Raji (cell line): Measurements from ENCODE around the gene PTGES2.
A peak's percentile ranks its signal among the peaks of the same experiment; 100 is the strongest.

Experiments used
- POLR2A ChIP-seq: IDR thresholded peaks from 2 replicates; pipeline ENCODE4 v1.6.1; 2011; ENCODE audit warnings: low read depth, low read length, control low read depth; ENCODE audit not compliant: insufficient read depth

PTGES2 gene

DNA sequence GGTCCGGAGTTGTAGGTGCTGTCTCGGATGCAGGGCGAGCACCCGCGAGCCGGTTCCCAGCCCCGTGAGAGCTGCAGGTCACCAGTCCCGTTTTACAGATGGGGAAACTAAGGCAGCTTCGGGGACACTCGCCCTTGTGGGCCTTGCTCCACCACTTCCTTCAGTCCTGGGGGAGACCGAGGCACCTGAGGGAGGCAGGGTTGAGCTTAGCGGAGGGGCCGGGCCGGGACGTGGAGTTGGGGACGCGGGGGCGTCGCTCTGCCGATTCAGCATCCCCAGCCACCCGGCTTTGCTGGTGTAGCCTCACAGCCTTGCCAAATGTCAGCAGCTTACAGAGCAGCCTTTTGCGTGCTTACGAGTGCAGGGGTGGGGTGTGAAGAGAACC lies 33.1 kb upstream of the PTGES2 start:
- no peak for TF ChIP-seq POLR2A

GRCh38 chr9:128159784-128160602 lies 32.5 kb upstream of the PTGES2 start, which contains the start of gene BBLN:
TSS of gene BBLN (plus strand) at chr9:128160265. CDS start at chr9:128160408, 143 bp downstream.
- TF ChIP-seq POLR2A, result peak; percentile 90

DNA sequence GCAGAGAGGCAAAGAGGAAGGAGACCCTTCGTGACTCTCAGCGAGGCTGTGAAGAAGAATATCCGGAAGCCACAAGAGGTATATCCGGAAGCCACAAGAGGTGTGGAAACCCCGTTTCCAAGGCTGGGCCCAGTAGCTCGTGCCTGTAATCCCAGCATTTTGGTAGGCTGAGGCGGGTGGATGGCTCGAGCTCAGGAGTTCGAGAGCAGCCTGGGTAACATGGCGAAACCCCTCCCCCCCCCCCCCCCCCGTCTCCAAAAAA lies 31.9 kb upstream of the PTGES2 start:
- no peak for TF ChIP-seq POLR2A

- TF ChIP-seq POLR2A, result no peak
These were observed 28.4 kb upstream of the PTGES2 start for GRCh38 chr9:128155736-128156500.

GRCh38 chr9:128153947-128154695 lies 26.6 kb upstream of the PTGES2 start:
- TF ChIP-seq POLR2A, result no peak

DNA sequence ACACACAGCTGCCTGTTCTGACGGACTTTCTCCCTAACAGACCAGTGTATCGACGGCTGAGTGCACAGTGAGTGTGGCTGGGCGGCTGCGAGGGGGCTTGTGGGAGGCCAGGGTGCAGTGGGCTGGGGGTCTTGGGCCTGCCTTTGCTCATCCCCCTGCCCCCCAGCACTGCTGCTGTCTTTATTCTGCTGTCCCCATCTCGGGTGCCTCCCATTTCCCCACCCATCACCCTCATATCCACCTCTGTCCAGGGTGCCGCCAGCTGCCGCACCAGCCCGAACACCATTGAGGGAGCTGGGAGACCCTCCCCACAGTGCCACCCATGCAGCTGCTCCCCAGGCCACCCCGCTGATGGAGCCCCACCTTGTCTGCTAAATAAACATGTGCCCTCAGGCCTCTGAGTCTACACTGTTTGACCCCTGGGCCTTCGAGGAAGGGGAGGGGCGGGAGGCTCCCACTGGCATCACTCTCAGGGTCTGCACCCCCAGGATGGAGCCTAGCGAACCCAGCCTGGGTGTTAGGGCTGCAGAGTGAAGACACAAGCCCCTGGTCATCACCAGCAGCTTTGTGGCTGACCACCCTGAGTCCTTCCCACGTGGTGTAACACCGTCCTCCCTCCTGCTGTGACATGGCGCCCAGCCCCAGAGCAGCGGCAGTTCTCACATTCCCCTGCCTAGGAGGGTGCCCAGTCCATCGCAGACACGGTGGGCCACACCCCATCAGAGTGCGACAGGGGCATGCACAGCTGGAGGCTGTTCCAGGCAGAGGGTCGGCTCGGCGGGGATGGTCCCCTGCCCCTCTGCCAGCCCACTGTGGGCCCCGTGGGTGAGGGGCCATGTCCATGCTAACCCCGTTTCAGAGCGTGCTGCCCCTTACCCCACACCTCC lies 25.8 kb upstream of the PTGES2 start:
- no peak for TF ChIP-seq POLR2A

GRCh38 chr9:128152133-128153059 lies 24.9 kb upstream of the PTGES2 start:
- no peak for TF ChIP-seq POLR2A

DNA sequence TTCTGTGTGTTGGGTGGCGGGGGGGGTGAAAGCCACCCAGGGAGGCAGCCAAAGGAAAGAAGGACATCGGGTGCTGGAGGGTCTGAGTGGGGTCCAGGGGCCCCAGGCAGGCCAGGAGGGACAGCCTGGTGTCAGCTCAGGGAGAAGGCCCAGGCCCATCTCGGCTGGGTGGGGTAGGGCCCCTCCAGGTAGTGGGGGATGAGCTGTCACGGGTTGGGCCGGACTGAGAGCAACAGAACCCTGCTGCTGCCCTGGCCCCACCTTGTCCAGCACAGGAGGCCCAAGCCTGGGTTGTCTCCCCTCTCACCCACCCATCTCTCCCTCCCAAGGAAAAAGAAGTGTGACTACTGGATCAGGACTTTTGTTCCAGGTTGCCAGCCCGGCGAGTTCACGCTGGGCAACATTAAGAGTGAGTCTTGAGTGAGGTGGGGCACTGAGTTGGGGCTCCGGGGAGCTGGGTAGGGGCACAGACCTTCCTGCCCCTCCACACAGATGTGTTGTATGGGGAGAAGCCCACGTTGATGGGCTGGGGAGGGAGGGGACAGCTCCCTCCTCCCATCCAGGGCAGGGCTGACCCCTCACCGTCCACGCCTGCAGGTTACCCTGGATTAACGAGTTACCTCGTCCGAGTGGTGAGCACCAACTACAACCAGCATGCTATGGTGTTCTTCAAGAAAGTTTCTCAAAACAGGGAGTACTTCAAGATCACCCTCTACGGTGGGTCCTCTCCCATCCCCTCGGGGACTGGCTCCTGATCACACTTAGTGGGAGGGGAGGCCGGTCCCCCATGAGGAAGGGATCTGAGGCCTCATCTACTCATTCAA lies 24.0 kb upstream of the PTGES2 start:
- no peak for TF ChIP-seq POLR2A

- no peak for TF ChIP-seq POLR2A
These were observed 23.2 kb upstream of the PTGES2 start for GRCh38 chr9:128150594-128151308.

DNA sequence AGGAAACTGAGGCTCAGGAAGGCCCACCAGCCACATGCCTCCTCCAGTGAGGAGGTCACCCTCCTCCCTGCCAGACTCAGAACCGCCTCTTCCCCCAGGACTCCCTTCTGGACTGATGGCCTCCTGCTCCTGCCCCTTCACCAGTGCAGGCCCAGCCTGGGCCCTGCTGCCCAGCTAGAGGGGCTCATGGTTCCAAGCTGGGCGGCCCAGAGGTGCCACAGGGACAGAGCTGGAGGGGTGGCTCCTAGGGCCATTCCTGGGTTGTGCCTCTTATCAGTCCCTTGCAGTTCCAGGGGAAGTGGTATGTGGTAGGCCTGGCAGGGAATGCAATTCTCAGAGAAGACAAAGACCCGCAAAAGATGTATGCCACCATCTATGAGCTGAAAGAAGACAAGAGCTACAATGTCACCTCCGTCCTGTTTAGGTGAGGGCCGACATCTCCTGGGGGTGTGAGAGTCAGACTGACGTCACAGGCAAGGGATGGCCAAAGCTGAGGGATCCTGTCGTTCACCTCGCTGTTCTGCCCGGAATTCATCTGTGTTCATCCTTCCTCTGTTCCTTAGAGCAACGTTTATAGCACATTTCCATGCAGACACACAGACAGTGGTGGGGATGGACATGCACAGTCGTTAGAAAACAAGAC lies 22.5 kb upstream of the PTGES2 start:
- TF ChIP-seq POLR2A, result no peak

DNA sequence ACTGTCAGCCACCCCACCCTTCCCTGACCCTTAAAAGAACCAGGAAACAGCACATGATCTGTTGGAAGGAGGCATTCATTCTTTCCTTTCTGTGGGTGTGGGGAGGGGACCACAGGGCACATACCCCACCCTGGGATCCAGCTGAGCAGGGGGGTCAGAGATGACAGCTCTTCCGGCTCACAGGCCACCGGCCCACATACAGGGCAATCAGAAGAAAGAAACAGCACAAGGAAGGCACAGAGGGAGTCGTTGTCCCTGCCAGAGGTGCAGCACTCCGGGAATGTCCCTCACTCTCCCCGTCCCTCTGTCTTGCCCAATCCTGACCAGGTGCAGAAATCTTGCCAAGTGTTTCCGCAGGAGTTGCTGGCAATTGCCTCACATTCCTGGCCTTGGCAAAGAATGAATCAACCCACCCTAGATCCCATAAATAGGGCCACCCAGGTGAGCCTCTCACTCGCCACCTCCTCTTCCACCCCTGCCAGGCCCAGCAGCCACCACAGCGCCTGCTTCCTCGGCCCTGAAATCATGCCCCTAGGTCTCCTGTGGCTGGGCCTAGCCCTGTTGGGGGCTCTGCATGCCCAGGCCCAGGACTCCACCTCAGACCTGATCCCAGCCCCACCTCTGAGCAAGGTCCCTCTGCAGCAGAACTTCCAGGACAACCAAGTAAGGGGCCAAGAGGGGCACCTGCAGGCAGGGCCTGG lies 21.6 kb upstream of the PTGES2 start, which contains the start of gene LCN2:
TSS of gene LCN2 (plus strand) at position 453 of the 701 bp plus-strand sequence. CDS start at position 526, 73 bp downstream.
- no peak for TF ChIP-seq POLR2A
